Measurements from ENCODE around the gene RNPS1.
A peak's percentile ranks its signal among the peaks of the same experiment; 100 is the strongest.

Gene RNPS1

GRCh38 chr16:2267913-2268666 is at the start of gene RNPS1:
RNPS1 (minus strand) TSS chr16:2268126; CDS start chr16:2264643, 3,483 bp downstream.
- DNase-seq = peak; percentile 98

- no peak for DNase-seq
Measured at GRCh38 chr16:2317231-2318020, 49.5 kb upstream of the RNPS1 start.

- no peak for DNase-seq
Measured at GRCh38 chr16:2308089-2308962, 40.4 kb upstream of the RNPS1 start.

GRCh38 chr16:2299915-2300192 is 31.9 kb upstream of the RNPS1 start:
- DNase-seq = no peak

GRCh38 chr16:2299121-2299914 is 31.4 kb upstream of the RNPS1 start:
- no peak for DNase-seq

GRCh38 chr16:2298621-2299020 is 30.7 kb upstream of the RNPS1 start:
- no peak for DNase-seq

- no peak for DNase-seq
Measured at GRCh38 chr16:2297506-2297860, 29.6 kb upstream of the RNPS1 start.

GRCh38 chr16:2296661-2297505 is 29.0 kb upstream of the RNPS1 start:
- DNase-seq = peak; percentile 35

- peak; percentile 1 for DNase-seq
Measured at GRCh38 chr16:2295056-2295798, 27.3 kb upstream of the RNPS1 start.

- DNase-seq = no peak
Measured at GRCh38 chr16:2292221-2292620, 24.3 kb upstream of the RNPS1 start.

GRCh38 chr16:2289282-2289681 is 21.4 kb upstream of the RNPS1 start:
- no peak for DNase-seq

- no peak for DNase-seq
Measured at GRCh38 chr16:2288726-2289125, 20.8 kb upstream of the RNPS1 start.

GRCh38 chr16:2287916-2288547 is 20.1 kb upstream of the RNPS1 start:
- no peak for DNase-seq

- DNase-seq = no peak
Measured at GRCh38 chr16:2286550-2286949, 18.6 kb upstream of the RNPS1 start.

- DNase-seq = no peak
Measured at GRCh38 chr16:2285731-2286191, 17.8 kb upstream of the RNPS1 start.

GRCh38 chr16:2284797-2285576 is 17.1 kb upstream of the RNPS1 start:
- no peak for DNase-seq

GRCh38 chr16:2284001-2284770 is 16.3 kb upstream of the RNPS1 start:
- no peak for DNase-seq

GRCh38 chr16:2282866-2283555 is 15.1 kb upstream of the RNPS1 start:
- no peak for DNase-seq

Measured in suppressor macrophage treated with lipopolysaccharide for 4 hours (primary cell).